ENCODE measurements around the gene TACC2.

Gene TACC2

GRCh38 chr10:122237331-122237990, 248.5 kb downstream of the TACC2 start:
- Histone ChIP-seq H3K9ac (ENCODE audit: low read length) (no peak overlapping the region), H3K27ac (ENCODE audit: low read depth, low read length, poor library complexity, severe bottlenecking) (no peak overlapping the region), H3K9me2 (ENCODE audit: low read depth, low read length) (no peaks in the 10 kb centered on the region), H3K4me1 (ENCODE audit: insufficient read depth, low read length, severe bottlenecking) (no peaks in the 10 kb centered on the region), H2AFZ (ENCODE audit: low read length) (no peak overlapping the region), H3K36me3 (ENCODE audit: insufficient read depth, low read length) (no peaks in the 10 kb centered on the region), H4K20me1 (ENCODE audit: insufficient read depth, low read length) (no peaks in the 10 kb centered on the region), H3K4me2 (ENCODE audit: low read length) (no peak overlapping the region), H3K4me3 (ENCODE audit: low read depth, low read length, poor library complexity, severe bottlenecking) (no peak overlapping the region), H3K27me3 (ENCODE audit: insufficient read depth, low read length) (no peaks in the 10 kb centered on the region), H3K79me2 (ENCODE audit: insufficient read depth, low read length) (no peaks in the 10 kb centered on the region), H3K9me3 (ENCODE audit: low read length) (no peaks in the 10 kb centered on the region), H3F3A (ENCODE audit: insufficient read depth, low read length) (no peaks in the 10 kb centered on the region)
- TF ChIP-seq EZH2 (IDR thresholded peaks at IDR 0.05; ENCODE audit: borderline replicate concordance, low read length): no peak
- TF ChIP-seq, protein P1, sequence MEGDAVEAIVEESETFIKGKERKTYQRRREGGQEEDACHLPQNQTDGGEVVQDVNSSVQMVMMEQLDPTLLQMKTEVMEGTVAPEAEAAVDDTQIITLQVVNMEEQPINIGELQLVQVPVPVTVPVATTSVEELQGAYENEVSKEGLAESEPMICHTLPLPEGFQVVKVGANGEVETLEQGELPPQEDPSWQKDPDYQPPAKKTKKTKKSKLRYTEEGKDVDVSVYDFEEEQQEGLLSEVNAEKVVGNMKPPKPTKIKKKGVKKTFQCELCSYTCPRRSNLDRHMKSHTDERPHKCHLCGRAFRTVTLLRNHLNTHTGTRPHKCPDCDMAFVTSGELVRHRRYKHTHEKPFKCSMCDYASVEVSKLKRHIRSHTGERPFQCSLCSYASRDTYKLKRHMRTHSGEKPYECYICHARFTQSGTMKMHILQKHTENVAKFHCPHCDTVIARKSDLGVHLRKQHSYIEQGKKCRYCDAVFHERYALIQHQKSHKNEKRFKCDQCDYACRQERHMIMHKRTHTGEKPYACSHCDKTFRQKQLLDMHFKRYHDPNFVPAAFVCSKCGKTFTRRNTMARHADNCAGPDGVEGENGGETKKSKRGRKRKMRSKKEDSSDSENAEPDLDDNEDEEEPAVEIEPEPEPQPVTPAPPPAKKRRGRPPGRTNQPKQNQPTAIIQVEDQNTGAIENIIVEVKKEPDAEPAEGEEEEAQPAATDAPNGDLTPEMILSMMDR (IDR thresholded peaks at IDR 0.05; ENCODE audit: low read length): no peak

DNA sequence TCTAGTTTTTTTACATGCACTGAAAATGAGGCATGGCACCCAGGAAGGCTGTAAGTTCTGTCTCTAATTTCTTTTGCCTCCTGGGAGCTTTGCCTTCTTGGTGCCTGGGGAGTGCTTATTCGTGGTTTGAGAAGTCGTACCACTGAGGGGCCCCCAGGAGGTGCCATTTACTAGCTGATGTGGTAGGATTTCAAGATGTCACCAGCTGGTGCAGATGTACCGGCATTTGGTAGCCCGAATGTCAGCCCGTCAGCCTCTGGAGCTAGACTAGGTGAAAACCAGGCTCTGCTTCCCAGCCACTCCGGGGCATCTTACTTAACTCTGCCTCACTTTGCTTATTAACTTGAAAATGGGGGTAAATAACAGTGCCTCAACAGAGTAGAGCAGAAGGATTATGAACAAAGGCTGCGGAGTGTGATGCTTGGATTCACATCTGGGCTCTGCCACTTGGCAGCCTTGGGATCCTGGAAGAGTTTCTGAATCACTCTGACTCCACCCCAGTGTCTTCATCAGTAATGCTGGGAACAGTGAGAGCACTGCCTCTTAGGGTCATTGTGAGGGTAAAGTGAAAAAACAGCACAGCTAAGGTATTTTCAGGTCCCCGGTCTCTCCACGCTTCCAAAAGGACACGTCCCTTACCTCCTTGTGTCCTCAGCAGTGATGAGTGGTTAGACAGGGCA, 250.8 kb downstream of the TACC2 start:
- no peaks in the 10 kb centered on the region for H3K4me1 ChIP-seq (ENCODE audit: insufficient read depth, low read length, severe bottlenecking)
- H3K79me2 ChIP-seq (ENCODE audit: insufficient read depth, low read length): no peaks in the 10 kb centered on the region
- H3K9me3 ChIP-seq (ENCODE audit: low read length): no peaks in the 10 kb centered on the region
- H3K27ac ChIP-seq (ENCODE audit: low read depth, low read length, poor library complexity, severe bottlenecking): no peak overlapping the region
- H3K4me2 ChIP-seq (ENCODE audit: low read length): no peak overlapping the region
- no peaks in the 10 kb centered on the region for H3F3A ChIP-seq (ENCODE audit: insufficient read depth, low read length)
- H4K20me1 ChIP-seq (ENCODE audit: insufficient read depth, low read length): no peaks in the 10 kb centered on the region
- H3K4me3 ChIP-seq (ENCODE audit: low read depth, low read length, poor library complexity, severe bottlenecking): no peak overlapping the region
- no peak overlapping the region for H2AFZ ChIP-seq (ENCODE audit: low read length)
- no peaks in the 10 kb centered on the region for H3K36me3 ChIP-seq (ENCODE audit: insufficient read depth, low read length)
- H3K9me2 ChIP-seq (ENCODE audit: low read depth, low read length): no peaks in the 10 kb centered on the region
- H3K9ac ChIP-seq (ENCODE audit: low read length): no peak overlapping the region
- no peak for TF ChIP-seq EZH2 (IDR thresholded peaks at IDR 0.05; ENCODE audit: borderline replicate concordance, low read length)
- TF ChIP-seq, protein P1 (IDR thresholded peaks at IDR 0.05; ENCODE audit: low read length): no peak
- no peaks in the 10 kb centered on the region for H3K27me3 ChIP-seq (ENCODE audit: insufficient read depth, low read length)

DNA sequence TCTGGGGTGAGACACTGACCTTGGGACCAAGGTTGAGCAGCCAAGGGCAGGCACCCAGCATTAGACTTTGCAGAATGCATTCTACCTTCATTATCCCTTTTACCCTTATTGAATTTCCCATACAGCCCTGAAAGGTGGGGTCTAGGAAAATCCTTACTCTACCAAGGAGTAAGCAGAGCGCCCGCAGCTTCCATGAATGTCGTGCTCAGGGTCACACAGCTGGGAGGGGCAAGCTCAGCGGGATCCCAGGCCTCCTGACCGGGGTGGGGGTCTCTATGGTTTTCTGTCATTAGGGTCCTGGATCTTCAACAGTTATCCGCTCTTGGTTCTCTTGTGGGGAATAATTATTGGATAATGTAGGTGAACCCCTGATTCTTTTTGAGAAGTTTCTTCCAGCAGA, 251.4 kb downstream of the TACC2 start:
- TF ChIP-seq EZH2 (IDR thresholded peaks at IDR 0.05; ENCODE audit: borderline replicate concordance, low read length): no peak
- TF ChIP-seq, protein P1 (IDR thresholded peaks at IDR 0.05; ENCODE audit: low read length): no peak
- Histone ChIP-seq H3K27me3 (ENCODE audit: insufficient read depth, low read length) (no peaks in the 10 kb centered on the region), H3K79me2 (ENCODE audit: insufficient read depth, low read length) (no peaks in the 10 kb centered on the region), H3K4me2 (ENCODE audit: low read length) (no peak overlapping the region), H3K9me3 (ENCODE audit: low read length) (no peaks in the 10 kb centered on the region), H3K9ac (ENCODE audit: low read length) (no peak overlapping the region), H3K27ac (ENCODE audit: low read depth, low read length, poor library complexity, severe bottlenecking) (no peak overlapping the region), H3K4me1 (ENCODE audit: insufficient read depth, low read length, severe bottlenecking) (no peaks in the 10 kb centered on the region), H3K4me3 (ENCODE audit: low read depth, low read length, poor library complexity, severe bottlenecking) (no peak overlapping the region), H3K9me2 (ENCODE audit: low read depth, low read length) (no peaks in the 10 kb centered on the region), H3K36me3 (ENCODE audit: insufficient read depth, low read length) (no peaks in the 10 kb centered on the region), H2AFZ (ENCODE audit: low read length) (no peak overlapping the region), H3F3A (ENCODE audit: insufficient read depth, low read length) (no peaks in the 10 kb centered on the region), H4K20me1 (ENCODE audit: insufficient read depth, low read length) (no peaks in the 10 kb centered on the region)
